Astrocyte (in vitro differentiated cells and primary cell): Measurements from ENCODE around the gene OR52B6. TPM values are rescaled to one million over a fixed set of nuclear protein-coding genes. Genes with fewer than 3 reads are reported as not detected.

Source experiments
- DNase-seq: peaks from one replicate; pipeline ENCODE4 v3.0.0-alpha.2; 2010; ENCODE audit warnings: low read depth
- FAIRE-seq: peaks from 2 replicates; lab custom pipeline; 2011; peaks lifted over from hg19 to GRCh38; lab: Jason Lieb, UNC
- H2AFZ ChIP-seq: 2 replicates; pipeline ENCODE4 v1.6.0; 2012; ENCODE audit warnings: low read depth, low read length, inconsistent platforms
- H3K27ac ChIP-seq: 2 replicates; pipeline ENCODE4 v1.5.1; 2011; ENCODE audit warnings: low read depth, low read length, inconsistent platforms
- H3K27me3 ChIP-seq: 2 replicates; pipeline ENCODE4 v1.6.0; 2011; ENCODE audit warnings: low read length, inconsistent platforms; ENCODE audit not compliant: insufficient read depth
- H3K36me3 ChIP-seq: 2 replicates; pipeline ENCODE4 v1.5.1; 2011; ENCODE audit warnings: low read length, inconsistent platforms; ENCODE audit not compliant: insufficient read depth
- H3K4me1 ChIP-seq: 2 replicates; pipeline ENCODE4 v1.5.1; 2011; ENCODE audit warnings: low read length, inconsistent platforms; ENCODE audit not compliant: insufficient read depth
- H3K4me2 ChIP-seq: 2 replicates; pipeline ENCODE4 v1.6.0; 2012; ENCODE audit warnings: low read length, inconsistent platforms
- H3K4me3 ChIP-seq: 2 replicates; pipeline ENCODE4 v1.5.1; 2011; ENCODE audit warnings: low read depth, mild to moderate bottlenecking, low read length, inconsistent platforms; ENCODE audit not compliant: insufficient read depth
- H3K79me2 ChIP-seq: 2 replicates; pipeline ENCODE4 v1.6.0; 2012; ENCODE audit warnings: mild to moderate bottlenecking, low read length, inconsistent platforms; ENCODE audit not compliant: insufficient read depth
- H3K9ac ChIP-seq: 2 replicates; pipeline ENCODE4 v1.6.0; 2012; ENCODE audit warnings: mild to moderate bottlenecking, low read length, inconsistent platforms
- H3K9me3 ChIP-seq: 2 replicates; pipeline ENCODE4 v1.5.1; 2012; ENCODE audit warnings: low read depth, mild to moderate bottlenecking, low read length, inconsistent platforms; ENCODE audit not compliant: insufficient read depth
- H4K20me1 ChIP-seq: 2 replicates; pipeline ENCODE4 v1.6.0; 2012; ENCODE audit warnings: low read length, inconsistent platforms; ENCODE audit not compliant: insufficient read depth
- H3K27ac Mint-ChIP-seq: one replicate; pipeline ENCODE4 v1.8.0; 2021; ENCODE audit warnings: mild to moderate bottlenecking, mixed read lengths; ENCODE audit not compliant: unreplicated experiment
- H3K27me3 Mint-ChIP-seq: one replicate; pipeline ENCODE4 v1.8.0; 2021; ENCODE audit warnings: low read depth, mixed read lengths; ENCODE audit not compliant: unreplicated experiment
- H3K36me3 Mint-ChIP-seq: one replicate; pipeline ENCODE4 v1.8.0; 2021; ENCODE audit warnings: low read depth, mixed read lengths; ENCODE audit not compliant: unreplicated experiment
- H3K4me1 Mint-ChIP-seq: one replicate; pipeline ENCODE4 v1.8.0; 2021; ENCODE audit warnings: low read depth, mixed read lengths; ENCODE audit not compliant: unreplicated experiment
- H3K4me3 Mint-ChIP-seq: one replicate; pipeline ENCODE4 v1.8.0; 2021; ENCODE audit warnings: mild to moderate bottlenecking, moderate library complexity, mixed read lengths; ENCODE audit not compliant: unreplicated experiment
- H3K9me3 Mint-ChIP-seq: one replicate; pipeline ENCODE4 v1.8.0; 2021; ENCODE audit warnings: mild to moderate bottlenecking, mixed read lengths; ENCODE audit not compliant: unreplicated experiment
- CTCF ChIP-seq: IDR thresholded peaks from 2 replicates; pipeline ENCODE4 v1.5.1; 2011; ENCODE audit warnings: low read depth, mild to moderate bottlenecking, inconsistent platforms, low read length, moderate library complexity; ENCODE audit not compliant: insufficient read depth
- EZH2 ChIP-seq: IDR thresholded peaks from 2 replicates; pipeline ENCODE4 v1.6.1; 2012; ENCODE audit warnings: mild to moderate bottlenecking, low read length, inconsistent platforms; ENCODE audit not compliant: insufficient read depth
- total RNA-seq: library from RNA; stranded (reverse); gene quantifications from 2 replicates; pipeline ENCODE4 v1.2.1, GENCODE V29; 2021

OR52B6 gene
- total RNA-seq, 1 donor from 2014 or later: not detected

DNA sequence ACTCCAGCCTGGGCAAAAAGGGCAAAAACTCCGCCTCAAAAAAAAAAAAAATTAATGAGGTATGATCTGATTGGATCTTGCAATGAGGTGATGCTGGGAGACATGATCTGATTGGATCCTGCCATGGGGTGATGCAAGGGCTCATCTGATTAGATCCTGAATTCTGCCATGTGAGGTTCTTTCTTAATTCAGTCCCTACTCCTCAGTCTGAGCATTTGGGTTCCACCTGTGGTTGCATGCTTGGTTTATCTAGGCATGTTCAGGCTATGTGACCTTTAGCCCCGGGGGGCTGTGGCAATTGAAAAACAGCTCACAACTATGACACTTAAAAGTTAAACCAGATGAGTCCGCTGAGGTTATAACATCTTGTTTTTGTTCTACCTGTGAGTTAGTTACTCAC lies 10.9 kb downstream of the OR52B6 start:
- TF ChIP-seq CTCF: no peak
- no peak for TF ChIP-seq EZH2
- Histone ChIP-seq H3K4me1 (peaks cover 5% of the 10 kb centered on the region), H3K4me3 (no peak overlapping the region), H3K9me3 (no peaks in the 10 kb centered on the region), H4K20me1 (no peaks in the 10 kb centered on the region), H3K27ac (no peak overlapping the region), H3K4me2 (no peak overlapping the region), H2AFZ (no peak overlapping the region), H3K79me2 (no peaks in the 10 kb centered on the region), H3K9ac (no peak overlapping the region), H3K36me3 (no peaks in the 10 kb centered on the region), H3K27me3 (no peaks in the 10 kb centered on the region)
- FAIRE-seq (no peak), DNase-seq (no peak)
- H3K4me1 Mint-ChIP-seq: peaks cover 21% of the 10 kb centered on the region
- no peaks in the 10 kb centered on the region for H3K9me3 Mint-ChIP-seq
- H3K27ac Mint-ChIP-seq: no peak overlapping the region
- no peaks in the 10 kb centered on the region for H3K27me3 Mint-ChIP-seq
- no peaks in the 10 kb centered on the region for H3K36me3 Mint-ChIP-seq
- H3K4me3 Mint-ChIP-seq: no peak overlapping the region

DNA sequence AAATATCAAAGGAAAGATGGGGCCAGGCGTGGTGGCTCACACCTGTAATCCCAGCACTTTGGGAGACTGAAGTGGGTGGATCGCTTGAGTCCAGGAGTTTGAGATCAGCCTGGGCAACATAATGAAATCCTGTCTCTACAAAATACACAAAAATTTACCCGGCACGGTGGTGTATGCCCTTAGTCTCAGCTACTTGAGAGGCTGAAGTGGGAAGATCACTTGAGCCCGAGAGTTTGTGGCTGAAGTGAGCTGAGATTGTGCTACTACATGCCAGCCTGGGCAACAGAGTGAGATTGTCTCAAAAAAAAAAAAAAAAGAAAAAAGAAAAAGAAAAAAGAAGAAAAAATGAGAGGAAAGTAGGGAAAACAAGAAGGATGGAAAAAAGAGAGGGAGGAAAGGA lies 11.9 kb downstream of the OR52B6 start:
- Histone ChIP-seq H3K4me1 (peaks cover 6% of the 10 kb centered on the region), H3K27ac (peak overlapping the region; percentile 23), H3K27me3 (no peaks in the 10 kb centered on the region), H3K9ac (peak overlapping the region; percentile 21), H3K4me2 (no peak overlapping the region), H4K20me1 (no peaks in the 10 kb centered on the region), H3K79me2 (peaks cover under 1% of the 10 kb centered on the region), H3K9me3 (no peaks in the 10 kb centered on the region), H2AFZ (no peak overlapping the region), H3K36me3 (no peaks in the 10 kb centered on the region), H3K4me3 (no peak overlapping the region)
- Mint-ChIP-seq H3K27me3 (no peaks in the 10 kb centered on the region), H3K4me1 (peaks cover 23% of the 10 kb centered on the region), H3K27ac (peak overlapping the region; percentile 60), H3K9me3 (no peaks in the 10 kb centered on the region), H3K36me3 (no peaks in the 10 kb centered on the region), H3K4me3 (no peak overlapping the region)
- no peak for TF ChIP-seq EZH2
- TF ChIP-seq CTCF: no peak
- FAIRE-seq (no peak), DNase-seq (no peak)

DNA sequence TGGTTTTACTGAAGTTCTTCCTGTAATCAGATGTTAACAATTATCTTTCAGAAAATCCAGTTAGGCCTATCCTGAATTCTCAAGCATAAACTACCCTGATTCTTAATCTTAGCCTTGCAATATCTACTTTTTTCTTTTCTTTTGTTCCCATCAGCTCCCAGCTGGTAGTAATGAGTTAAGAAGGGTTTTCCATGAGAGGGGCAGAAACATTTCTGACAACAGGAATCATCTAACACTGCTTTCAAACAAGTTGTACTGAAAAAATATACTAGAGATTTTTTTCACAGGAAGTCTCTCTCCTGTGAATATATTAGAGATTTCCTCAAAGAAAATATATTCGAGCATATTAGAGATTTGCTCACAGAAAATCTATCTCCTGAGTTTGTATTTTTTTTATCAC lies 12.5 kb downstream of the OR52B6 start:
- DNase-seq (peak; percentile 59), FAIRE-seq (no peak)
- Mint-ChIP-seq H3K36me3 (no peaks in the 10 kb centered on the region), H3K27me3 (no peaks in the 10 kb centered on the region), H3K27ac (peak overlapping the region; percentile 67), H3K9me3 (no peaks in the 10 kb centered on the region), H3K4me3 (no peak overlapping the region), H3K4me1 (peaks cover 26% of the 10 kb centered on the region)
- no peaks in the 10 kb centered on the region for H4K20me1 ChIP-seq
- no peak overlapping the region for H2AFZ ChIP-seq
- peak overlapping the region; percentile 8 for H3K4me2 ChIP-seq
- H3K36me3 ChIP-seq: no peaks in the 10 kb centered on the region
- H3K27me3 ChIP-seq: no peaks in the 10 kb centered on the region
- H3K4me3 ChIP-seq: no peak overlapping the region
- H3K4me1 ChIP-seq: peaks cover 11% of the 10 kb centered on the region
- H3K9me3 ChIP-seq: no peaks in the 10 kb centered on the region
- peak overlapping the region; percentile 23 for H3K27ac ChIP-seq
- TF ChIP-seq EZH2 (no peak), CTCF (no peak)
- H3K9ac ChIP-seq: peak overlapping the region; percentile 21
- H3K79me2 ChIP-seq: peaks cover 5% of the 10 kb centered on the region
